HCT116 (cell line): ENCODE data around the gene ATP1A2.

Experiments
- CBX3 ChIP-seq: IDR thresholded peaks from 2 replicates; pipeline ENCODE4 v1.6.1; 2012; ENCODE audit warnings: low read depth
- CTCF ChIP-seq, 3 experiments: fragments of 200-600 bp in 1 of 3; sonication (generic) in 1 of 3; IDR thresholded peaks in 2 of 3; conservative IDR thresholded peaks in 1 of 3; 2 replicates each; pipeline ENCODE4 v1.5.1; 2012 to 2017; ENCODE audit warnings: low read depth in 2 of 3, low read length in 2 of 3, antibody characterized with exemption in 1 of 3, borderline replicate concordance in 1 of 3, control low read depth in 1 of 3, mild to moderate bottlenecking in 1 of 3, mixed read lengths in 1 of 3, mixed run types in 1 of 3, moderate library complexity in 1 of 3; ENCODE audit not compliant: insufficient read depth in 1 of 3
- EGR1 ChIP-seq: IDR thresholded peaks from 2 replicates; pipeline ENCODE4 v1.6.1; 2012; ENCODE audit warnings: low read depth
- EZH2 ChIP-seq: fragments of 200-600 bp; sonication (generic); IDR thresholded peaks from 2 replicates; pipeline ENCODE4 v1.6.1; 2017; ENCODE audit warnings: antibody characterized with exemption, mixed run types
- JUND ChIP-seq: IDR thresholded peaks from 2 replicates; pipeline ENCODE4 v1.6.1; 2012
- POLR2A ChIP-seq: IDR thresholded peaks from 2 replicates; pipeline ENCODE4 v1.7.0; 2011; ENCODE audit warnings: borderline replicate concordance; ENCODE audit not compliant: insufficient read depth, insufficient read length; ENCODE audit errors: extremely low read depth
- POLR2AphosphoS5 ChIP-seq: IDR thresholded peaks from 2 replicates; pipeline ENCODE4 v1.6.1; 2011; ENCODE audit warnings: mild to moderate bottlenecking, low read depth, low read length, moderate library complexity
- SRF ChIP-seq: IDR thresholded peaks from 2 replicates; pipeline ENCODE4 v1.6.1; 2012; ENCODE audit warnings: low read depth
- YY1 ChIP-seq: IDR thresholded peaks from 2 replicates; pipeline ENCODE4 v1.6.1; 2011; ENCODE audit warnings: low read length, low read depth, moderate library complexity, mild to moderate bottlenecking; ENCODE audit not compliant: insufficient replicate concordance; ENCODE audit errors: extremely low read depth
- ZNF274 ChIP-seq: fragments of 200-500 bp; sonication (Bioruptor generic); IDR thresholded peaks from 2 replicates; pipeline ENCODE4 v1.6.1; 2014; ENCODE audit warnings: mild to moderate bottlenecking, low read depth, low read length, inconsistent platforms

GRCh38 chr1:160095382-160096105 lies 20.0 kb upstream of the ATP1A2 start:
- no peak for TF ChIP-seq CTCF (IDR thresholded peaks at IDR 0.05 in 2 of 3, conservative IDR thresholded peaks at IDR 0.05 in 1 of 3; ENCODE audit: borderline replicate concordance in 1 of 3, insufficient read depth in 1 of 3, low read depth in 2 of 3, low read length in 2 of 3)
- no peak for TF ChIP-seq ZNF274
- TF ChIP-seq SRF = no peak
- no peak for TF ChIP-seq YY1
- no peak for TF ChIP-seq EGR1
- TF ChIP-seq POLR2AphosphoS5 = no peak
- no peak for TF ChIP-seq EZH2
- no peak for TF ChIP-seq JUND
- TF ChIP-seq CBX3 = no peak
- no peak for TF ChIP-seq POLR2A
